Measurements from ENCODE around the gene FAM193B.
A peak's percentile ranks its signal among the peaks of the same experiment; 100 is the strongest.
"Not testable (repeated sequence)": the region's sequence is repeated elsewhere in the genome, so short reads cannot be mapped to it uniquely, and the experiment has no call there.

The FAM193B gene

GRCh38 chr5:177578316-177578715 lies 24.0 kb upstream of the FAM193B start:
- no peak overlapping the region for H3K4me3 ChIP-seq (ENCODE audit: low read depth, low read length)

GRCh38 chr5:177576169-177576568 lies 21.8 kb upstream of the FAM193B start:
- no peak overlapping the region for H3K4me3 ChIP-seq (ENCODE audit: low read depth, low read length)

GRCh38 chr5:177575488-177575887 lies 21.1 kb upstream of the FAM193B start:
- no peak overlapping the region for H3K4me3 ChIP-seq (ENCODE audit: low read depth, low read length)

GRCh38 chr5:177569894-177570293 lies 15.5 kb upstream of the FAM193B start:
- no peak overlapping the region for H3K4me3 ChIP-seq (ENCODE audit: low read depth, low read length)

GRCh38 chr5:177568326-177568725 lies 14.0 kb upstream of the FAM193B start:
- no peak overlapping the region for H3K4me3 ChIP-seq (ENCODE audit: low read depth, low read length)

- H3K4me3 ChIP-seq (ENCODE audit: low read depth, low read length): no peak overlapping the region
These were observed 10.7 kb upstream of the FAM193B start for GRCh38 chr5:177565046-177565445.

- not testable (repeated sequence) for H3K4me3 ChIP-seq (ENCODE audit: low read depth, low read length)
These were observed 5.1 kb upstream of the FAM193B start for GRCh38 chr5:177559446-177559941.

GRCh38 chr5:177557796-177558195 lies 3.4 kb upstream of the FAM193B start:
- H3K4me3 ChIP-seq (ENCODE audit: low read depth, low read length): no peak overlapping the region

GRCh38 chr5:177557041-177557647 lies 2.8 kb upstream of the FAM193B start:
- H3K4me3 ChIP-seq (ENCODE audit: low read depth, low read length): no peak overlapping the region

GRCh38 chr5:177555665-177556064 lies 1.3 kb upstream of the FAM193B start:
- H3K4me3 ChIP-seq (ENCODE audit: low read depth, low read length): no peak overlapping the region

- H3K4me3 ChIP-seq (ENCODE audit: low read depth, low read length): no peak overlapping the region
These were observed 865 bp upstream of the FAM193B start for GRCh38 chr5:177555228-177555627.

GRCh38 chr5:177553671-177554429 lies 513 bp downstream of the FAM193B start:
- H3K4me3 ChIP-seq (ENCODE audit: low read depth, low read length): peak overlapping the region; percentile 82

GRCh38 chr5:177552839-177553455 lies 1.4 kb downstream of the FAM193B start:
- peak overlapping the region; percentile 82 for H3K4me3 ChIP-seq (ENCODE audit: low read depth, low read length)

- H3K4me3 ChIP-seq (ENCODE audit: low read depth, low read length): no peak overlapping the region
These were observed 4.2 kb downstream of the FAM193B start for GRCh38 chr5:177550122-177550521.

- H3K4me3 ChIP-seq (ENCODE audit: low read depth, low read length): no peak overlapping the region
These were observed 5.9 kb downstream of the FAM193B start for GRCh38 chr5:177548495-177548894.

- H3K4me3 ChIP-seq (ENCODE audit: low read depth, low read length): no peak overlapping the region
These were observed 6.6 kb downstream of the FAM193B start for GRCh38 chr5:177547736-177548135.

- H3K4me3 ChIP-seq (ENCODE audit: low read depth, low read length): no peak overlapping the region
These were observed 8.1 kb downstream of the FAM193B start for GRCh38 chr5:177546258-177546741.

- H3K4me3 ChIP-seq (ENCODE audit: low read depth, low read length): no peak overlapping the region
These were observed 8.7 kb downstream of the FAM193B start for GRCh38 chr5:177545487-177546257.

GRCh38 chr5:177542816-177543465 lies 11.4 kb downstream of the FAM193B start:
- H3K4me3 ChIP-seq (ENCODE audit: low read depth, low read length): no peak overlapping the region

- H3K4me3 ChIP-seq (ENCODE audit: low read depth, low read length): no peak overlapping the region
These were observed 13.9 kb downstream of the FAM193B start for GRCh38 chr5:177540438-177540837.

GRCh38 chr5:177539411-177539810 lies 15.0 kb downstream of the FAM193B start:
- H3K4me3 ChIP-seq (ENCODE audit: low read depth, low read length): no peak overlapping the region
